GM12892 (cell line): Measurements from ENCODE around the gene FCSK.

Source experiments
- POLR2A ChIP-seq: IDR thresholded peaks from 2 replicates; pipeline ENCODE4 v1.6.1; 2011; ENCODE audit warnings: low read depth, low read length, control low read depth
- POLR2AphosphoS5 ChIP-seq: IDR thresholded peaks from 2 replicates; pipeline ENCODE4 v1.6.1; 2011; ENCODE audit warnings: low read depth, low read length, control low read depth
- TAF1 ChIP-seq: IDR thresholded peaks from 2 replicates; pipeline ENCODE4 v1.6.1; 2011; ENCODE audit warnings: low read depth, mild to moderate bottlenecking, control low read depth, low read length, borderline replicate concordance

DNA sequence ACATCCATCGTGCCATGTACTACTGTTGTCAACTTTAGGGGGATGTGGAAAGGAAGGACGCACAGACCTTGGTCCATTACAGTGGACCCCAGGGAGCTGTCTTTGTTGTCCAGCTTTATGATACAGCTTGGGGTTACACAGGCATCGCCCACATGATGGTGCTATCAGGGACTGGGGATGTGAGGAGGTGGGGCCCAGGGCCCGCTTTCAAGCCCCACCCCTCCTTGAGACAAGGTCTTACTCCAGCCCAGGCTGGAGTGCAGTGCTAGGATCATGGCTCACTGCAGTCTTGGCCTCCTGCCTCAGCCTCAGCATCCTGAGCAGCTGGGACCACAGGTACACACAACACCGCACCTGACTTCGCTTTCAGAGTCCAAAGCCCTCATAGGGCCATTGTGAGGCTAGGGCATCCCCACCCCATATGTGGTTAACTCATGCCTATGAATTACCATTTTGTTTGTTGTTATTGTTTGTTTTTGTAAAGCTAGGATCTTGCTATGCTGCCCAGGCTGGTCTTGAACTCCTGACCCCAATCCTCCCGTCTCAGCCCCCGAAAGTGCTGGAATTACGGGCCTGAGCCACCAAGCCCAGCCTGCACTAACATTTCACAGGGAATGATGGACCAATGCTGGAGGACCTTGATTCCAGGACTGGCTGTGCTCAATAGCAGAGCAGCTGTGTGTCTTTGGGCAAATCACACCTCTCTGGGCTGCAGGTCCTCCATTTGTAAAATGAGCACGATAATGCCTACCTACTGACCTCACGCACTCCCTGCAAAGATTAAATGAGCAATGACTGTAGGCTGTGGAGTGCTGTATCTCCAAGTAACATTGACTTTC, 32.7 kb upstream of the FCSK start:
- TF ChIP-seq POLR2AphosphoS5, result no peak
- no peak for TF ChIP-seq TAF1
- no peak for TF ChIP-seq POLR2A
